ENCODE data around the gene PLA2G7. TPM values are rescaled to one million over a fixed set of nuclear protein-coding genes. Genes with fewer than 3 reads are reported as not detected.

The PLA2G7 gene
- total and polyA plus RNA-seq, 2 of the 4 experiments (the other 2 are of a cell fraction) = not detected

- Histone ChIP-seq H3K18ac (ENCODE audit: low read depth, low read length) (no peak overlapping the region), H3K4me2 (ENCODE audit: low read depth, low read length) (no peak overlapping the region), H3K27ac (ENCODE audit: insufficient read depth, low read length) (no peak overlapping the region), H2AK5ac (ENCODE audit: low read depth, low read length) (no peak overlapping the region), H3K14ac (replicated peaks; ENCODE audit: low read depth, low read length) (no peak overlapping the region), H3K4me1 (ENCODE audit: control insufficient read depth, insufficient read depth, low read length) (no peaks in the 10 kb centered on the region), H2BK20ac (ENCODE audit: low read depth, low read length) (no peak overlapping the region), H3K56ac (ENCODE audit: extremely low read depth, insufficient read depth, low read length) (no peak overlapping the region), H2AFZ (replicated peaks; ENCODE audit: low read length, poor library complexity) (no peak overlapping the region), H3K9me1 (ENCODE audit: insufficient read depth, low read length) (no peaks in the 10 kb centered on the region), H3K9me3 (ENCODE audit: control insufficient read depth, insufficient read depth, low read length) (no peaks in the 10 kb centered on the region), H2BK120ac (ENCODE audit: low read depth, low read length) (no peak overlapping the region), H2BK5ac (ENCODE audit: low read depth, low read length, poor library complexity, severe bottlenecking) (no peak overlapping the region), H3K23ac (ENCODE audit: low read depth, low read length) (no peak overlapping the region), H4K20me1 (ENCODE audit: insufficient read depth, low read length) (no peaks in the 10 kb centered on the region), H3K79me1 (ENCODE audit: low read depth in 1 of 2, low read length in 2 of 2) (no peaks in the 10 kb centered on the region), H3K4ac (ENCODE audit: low read depth, low read length) (no peak overlapping the region), H2BK15ac (ENCODE audit: low read depth, low read length) (no peak overlapping the region), H3K4me3 (ENCODE audit: insufficient read depth, low read depth, low read length) (no peak overlapping the region), H3K9ac (ENCODE audit: low read depth, low read length) (no peak overlapping the region), H3K36me3 (ENCODE audit: control insufficient read depth, insufficient read depth, low read length) (no peaks in the 10 kb centered on the region), H2AK9ac (replicated peaks; ENCODE audit: low read depth, low read length, poor library complexity) (no peak overlapping the region), H4K8ac (ENCODE audit: low read depth in 2 of 2, low read length in 2 of 2) (no peak overlapping the region), H3K27me3 (ENCODE audit: control insufficient read depth, insufficient read depth, low read length) (no peaks in the 10 kb centered on the region), H4K5ac (ENCODE audit: low read depth, low read length) (no peak overlapping the region), H4K91ac (ENCODE audit: insufficient read depth, low read depth, low read length) (no peak overlapping the region)
- ChIA-PET POLR2A (ENCODE audit: unreplicated experiment) (no interaction called here), CTCF (no interaction called here)
- WGBS, 2 experiments (ENCODE audit: extremely low coverage in 2 of 2, insufficient read length in 1 of 2) = 50% methylated on average over 1 of the region's 2 CpGs; no CpG with 5 or more reads in 1 of the 2 experiments
- dilution Hi-C loops (cut with HindIII; ENCODE audit: low sequenced_read_pairs, unreplicated experiment) = no loop called here
- no peak for TF ChIP-seq BHLHE40 (IDR thresholded peaks at IDR 0.05; ENCODE audit: low read depth, low read length)
- TF ChIP-seq RFX5 (IDR thresholded peaks at IDR 0.05; ENCODE audit: low read depth, low read length) = no peak
- TF ChIP-seq CHD1 (IDR thresholded peaks at IDR 0.05; ENCODE audit: low read depth, low read length) = no peak
- no peak for TF ChIP-seq FOS (IDR thresholded peaks at IDR 0.05; ENCODE audit: low read depth, low read length)
- TF ChIP-seq ELK1 (IDR thresholded peaks at IDR 0.05; ENCODE audit: borderline replicate concordance, low read depth, low read length) = no peak
- no peak for TF ChIP-seq MAZ (IDR thresholded peaks at IDR 0.05; ENCODE audit: borderline replicate concordance, low read depth, low read length)
- TF ChIP-seq CTCF (conservative IDR thresholded peaks at IDR 0.05; ENCODE audit: low read depth, low read length) = no peak
- no peak for TF ChIP-seq CEBPB (IDR thresholded peaks at IDR 0.05; ENCODE audit: low read depth, low read length)
- no peak for TF ChIP-seq USF2 (IDR thresholded peaks at IDR 0.05; ENCODE audit: low read depth, low read length)
- TF ChIP-seq MXI1 (IDR thresholded peaks at IDR 0.05; ENCODE audit: borderline replicate concordance, low read depth, low read length) = no peak
- TF ChIP-seq MAFK (IDR thresholded peaks at IDR 0.05; ENCODE audit: low read depth, low read length) = no peak
- TF ChIP-seq SMC3 (IDR thresholded peaks at IDR 0.05; ENCODE audit: low read depth, low read length) = no peak
- TF ChIP-seq RAD21 (IDR thresholded peaks at IDR 0.05; ENCODE audit: low read length) = no peak
- TF ChIP-seq POLR2A (IDR thresholded peaks at IDR 0.05; ENCODE audit: low read depth, low read length) = no peak
- no peak for TF ChIP-seq RCOR1 (IDR thresholded peaks at IDR 0.05; ENCODE audit: insufficient replicate concordance, low read length)
- no peak for TF ChIP-seq NFE2L2 (IDR thresholded peaks at IDR 0.05; ENCODE audit: low read depth, low read length)
- intact Hi-C loops (cut with micrococcal nuclease) = no loop called here
- ATAC-seq (ENCODE audit: low read depth) (no peak), DNase-seq (no peak)
- BruUV-seq (replicated peaks) = no TSS peak
- in situ Hi-C loops (cut with MboI; ENCODE audit: low sequenced_read_pairs) = no loop called here
Measured at GRCh38 chr6:46757214-46757596, 22.0 kb upstream of the PLA2G7 start.

Data from IMR-90 (cell line).